SK-N-SH treated with all-trans-retinoic acid at 6 μM for 48 hours (cell line): ENCODE data around the gene ISY1.

Source experiments
- ATAC-seq: fragments of 200-7000 bp; cut with Tn5 transposase; 3 replicates; pipeline ENCODE4 v1.9.1; 2020; ENCODE audit warnings: mild to moderate bottlenecking, moderate library complexity
- ARNTL ChIP-seq: fragments of 450-650 bp; formaldehyde crosslinking; IDR thresholded peaks from 2 replicates; pipeline ENCODE4 v1.5.0; 2020; ENCODE audit warnings: low read depth, mild to moderate bottlenecking, moderate library complexity, borderline replicate concordance
- BACH2 ChIP-seq: fragments of 250-450 bp; sonication (Bioruptor Pico); IDR thresholded peaks from 2 replicates; pipeline ENCODE4 v1.9.0; 2021; ENCODE audit warnings: mild to moderate bottlenecking, borderline replicate concordance
- CSDC2 ChIP-seq: fragments of 250-450 bp; sonication (Bioruptor Pico); IDR thresholded peaks from 2 replicates; pipeline ENCODE4 v1.5.0; 2020; ENCODE audit warnings: mild to moderate bottlenecking, moderate library complexity
- GLIS3 ChIP-seq: fragments of 250-450 bp; sonication (Bioruptor Pico); IDR thresholded peaks from 2 replicates; pipeline ENCODE4 v1.5.0; 2020; ENCODE audit warnings: mild to moderate bottlenecking, moderate library complexity
- ISL1 ChIP-seq: fragments of 250-450 bp; sonication (Bioruptor Pico); IDR thresholded peaks from 2 replicates; pipeline ENCODE4 v2.1.2; 2022; ENCODE audit warnings: mild to moderate bottlenecking, moderate library complexity
- OSR1 ChIP-seq: fragments of 250-450 bp; sonication (Bioruptor Pico); IDR thresholded peaks from 2 replicates; pipeline ENCODE4 v1.8.0; 2022; ENCODE audit warnings: moderate library complexity, mild to moderate bottlenecking, inconsistent platforms
- PATZ1 ChIP-seq: fragments of 250-450 bp; sonication (Bioruptor Pico); IDR thresholded peaks from 2 replicates; pipeline ENCODE4 v1.8.0; 2020; ENCODE audit warnings: mild to moderate bottlenecking, moderate library complexity, borderline replicate concordance
- PPARA ChIP-seq: fragments of 250-450 bp; sonication (Bioruptor Pico); IDR thresholded peaks from 2 replicates; pipeline ENCODE4 v1.5.0; 2020; ENCODE audit warnings: mild to moderate bottlenecking, borderline replicate concordance
- RARB ChIP-seq: fragments of 250-450 bp; sonication (Bioruptor Pico); IDR thresholded peaks from 2 replicates; pipeline ENCODE4 v1.8.0; 2021; ENCODE audit warnings: mild to moderate bottlenecking, moderate library complexity
- SNAI2 ChIP-seq: fragments of 250-450 bp; sonication (Bioruptor Pico); IDR thresholded peaks from 2 replicates; pipeline ENCODE4 v1.5.0; 2020; ENCODE audit warnings: mild to moderate bottlenecking, moderate library complexity
- TCF4 ChIP-seq: fragments of 250-450 bp; sonication (Bioruptor Pico); IDR thresholded peaks from 2 replicates; pipeline ENCODE4 v1.8.0; 2021; ENCODE audit warnings: mild to moderate bottlenecking, moderate library complexity, borderline replicate concordance
- TOX ChIP-seq: fragments of 250-450 bp; sonication (Bioruptor Pico); IDR thresholded peaks from 2 replicates; pipeline ENCODE4 v1.8.0; 2021; ENCODE audit warnings: mild to moderate bottlenecking, moderate library complexity, borderline replicate concordance
- ZC3H10 ChIP-seq: fragments of 250-450 bp; sonication (Bioruptor Pico); IDR thresholded peaks from 2 replicates; pipeline ENCODE4 v1.5.1; 2021; ENCODE audit warnings: mild to moderate bottlenecking, moderate library complexity
- ZFP3 ChIP-seq: fragments of 250-450 bp; sonication (Bioruptor Pico); IDR thresholded peaks from 2 replicates; pipeline ENCODE4 v1.5.0; 2020; ENCODE audit warnings: mild to moderate bottlenecking, moderate library complexity
- ZFP30 ChIP-seq: fragments of 450-650 bp; formaldehyde crosslinking; IDR thresholded peaks from 2 replicates; pipeline ENCODE4 v1.5.0; 2022; ENCODE audit warnings: mild to moderate bottlenecking, moderate library complexity
- ZNF565 ChIP-seq: fragments of 450-650 bp; formaldehyde crosslinking; conservative IDR thresholded peaks from 2 replicates; pipeline ENCODE4 v1.5.0; 2020; ENCODE audit warnings: low read depth, mild to moderate bottlenecking, moderate library complexity
- ZNF70 ChIP-seq: fragments of 450-650 bp; formaldehyde crosslinking; IDR thresholded peaks from 2 replicates; pipeline ENCODE4 v1.5.0; 2020; ENCODE audit warnings: mild to moderate bottlenecking, moderate library complexity
- ZNF8 ChIP-seq: fragments of 450-650 bp; formaldehyde crosslinking; IDR thresholded peaks from 2 replicates; pipeline ENCODE4 v1.5.0; 2020; ENCODE audit warnings: mild to moderate bottlenecking, moderate library complexity
- TF ChIP-seq, protein P1 (sequence below): fragments of 250-450 bp; sonication (Bioruptor Pico); IDR thresholded peaks from 2 replicates; pipeline ENCODE4 v1.5.1; 2021; ENCODE audit warnings: mild to moderate bottlenecking, moderate library complexity
- TF ChIP-seq, protein P2 (sequence below): fragments of 250-450 bp; sonication (Bioruptor Pico); IDR thresholded peaks from 2 replicates; pipeline ENCODE4 v1.5.1; 2020; ENCODE audit warnings: low read depth, mild to moderate bottlenecking, moderate library complexity
- TF ChIP-seq, protein P3 (sequence below): fragments of 250-450 bp; sonication (Bioruptor Pico); IDR thresholded peaks from 2 replicates; pipeline ENCODE4 v1.8.0; 2021; ENCODE audit warnings: low read depth, mild to moderate bottlenecking, moderate library complexity, borderline replicate concordance
- TF ChIP-seq, protein P4 (sequence below): fragments of 250-450 bp; sonication (Bioruptor Pico); IDR thresholded peaks from 2 replicates; pipeline ENCODE4 v1.5.0; 2020; ENCODE audit warnings: mild to moderate bottlenecking, moderate library complexity

Gene ISY1

DNA sequence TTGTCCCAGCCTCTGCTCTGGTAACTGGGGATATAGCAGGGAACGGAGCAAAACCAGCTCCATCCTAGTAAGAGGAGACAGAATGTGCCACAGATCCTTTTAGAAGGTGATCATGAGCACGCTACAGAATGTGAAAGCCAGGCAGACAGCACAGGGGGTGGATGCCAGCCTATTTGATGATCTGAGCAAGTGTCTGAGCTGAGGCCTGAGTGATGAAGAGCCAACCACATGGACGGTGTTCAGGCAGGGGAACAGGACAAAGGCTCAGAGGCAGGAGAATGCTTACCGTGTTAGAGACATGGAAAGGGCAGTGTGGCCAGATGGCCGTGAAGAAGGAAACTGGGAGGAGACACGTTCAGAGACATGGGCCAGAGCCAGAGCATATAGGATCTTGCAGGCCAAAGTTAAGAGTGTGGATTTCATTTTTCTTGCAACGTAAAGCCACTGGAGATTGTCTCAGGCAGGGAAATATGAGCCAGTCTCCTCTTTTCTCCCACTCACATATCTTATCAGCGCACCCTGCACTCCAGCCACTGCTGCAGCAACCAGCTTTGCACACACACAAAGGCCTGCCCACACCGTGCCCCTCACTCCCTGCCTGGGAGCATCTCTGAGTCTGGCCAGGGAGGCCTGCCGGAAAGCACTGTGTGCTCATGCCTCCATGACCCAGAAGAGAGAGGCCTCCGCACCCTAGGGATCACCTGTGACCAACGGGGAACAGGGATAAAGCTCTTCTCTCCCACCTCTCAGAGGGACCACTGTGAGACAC, 59.3 kb downstream of the ISY1 start:
- TF ChIP-seq PPARA (CRISPR knock-in tag), result no peak
- no peak for TF ChIP-seq OSR1 (CRISPR knock-in tag)
- TF ChIP-seq RARB (CRISPR knock-in tag), result no peak
- TF ChIP-seq, protein P1, sequence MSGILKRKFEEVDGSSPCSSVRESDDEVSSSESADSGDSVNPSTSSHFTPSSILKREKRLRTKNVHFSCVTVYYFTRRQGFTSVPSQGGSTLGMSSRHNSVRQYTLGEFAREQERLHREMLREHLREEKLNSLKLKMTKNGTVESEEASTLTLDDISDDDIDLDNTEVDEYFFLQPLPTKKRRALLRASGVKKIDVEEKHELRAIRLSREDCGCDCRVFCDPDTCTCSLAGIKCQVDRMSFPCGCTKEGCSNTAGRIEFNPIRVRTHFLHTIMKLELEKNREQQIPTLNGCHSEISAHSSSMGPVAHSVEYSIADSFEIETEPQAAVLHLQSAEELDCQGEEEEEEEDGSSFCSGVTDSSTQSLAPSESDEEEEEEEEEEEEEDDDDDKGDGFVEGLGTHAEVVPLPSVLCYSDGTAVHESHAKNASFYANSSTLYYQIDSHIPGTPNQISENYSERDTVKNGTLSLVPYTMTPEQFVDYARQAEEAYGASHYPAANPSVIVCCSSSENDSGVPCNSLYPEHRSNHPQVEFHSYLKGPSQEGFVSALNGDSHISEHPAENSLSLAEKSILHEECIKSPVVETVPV (CRISPR knock-in tag), result no peak
- TF ChIP-seq CSDC2, result no peak
- TF ChIP-seq ISL1 (CRISPR knock-in tag), result no peak
- TF ChIP-seq, protein P2, sequence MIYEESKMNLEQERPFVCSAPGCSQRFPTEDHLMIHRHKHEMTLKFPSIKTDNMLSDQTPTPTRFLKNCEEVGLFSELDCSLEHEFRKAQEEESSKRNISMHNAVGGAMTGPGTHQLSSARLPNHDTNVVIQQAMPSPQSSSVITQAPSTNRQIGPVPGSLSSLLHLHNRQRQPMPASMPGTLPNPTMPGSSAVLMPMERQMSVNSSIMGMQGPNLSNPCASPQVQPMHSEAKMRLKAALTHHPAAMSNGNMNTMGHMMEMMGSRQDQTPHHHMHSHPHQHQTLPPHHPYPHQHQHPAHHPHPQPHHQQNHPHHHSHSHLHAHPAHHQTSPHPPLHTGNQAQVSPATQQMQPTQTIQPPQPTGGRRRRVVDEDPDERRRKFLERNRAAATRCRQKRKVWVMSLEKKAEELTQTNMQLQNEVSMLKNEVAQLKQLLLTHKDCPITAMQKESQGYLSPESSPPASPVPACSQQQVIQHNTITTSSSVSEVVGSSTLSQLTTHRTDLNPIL (CRISPR knock-in tag), result no peak
- TF ChIP-seq ZFP3 (CRISPR knock-in tag), result no peak
- no peak for TF ChIP-seq BACH2
- no peak for TF ChIP-seq PATZ1 (CRISPR knock-in tag)
- TF ChIP-seq ZNF8, result no peak
- no peak for TF ChIP-seq ZNF70
- no peak for TF ChIP-seq ZFP30
- TF ChIP-seq ZC3H10 (CRISPR knock-in tag), result no peak
- TF ChIP-seq GLIS3 (CRISPR knock-in tag), result no peak
- no peak for TF ChIP-seq ARNTL (CRISPR knock-in tag)
- no peak for TF ChIP-seq ZNF565
- TF ChIP-seq, protein P3, sequence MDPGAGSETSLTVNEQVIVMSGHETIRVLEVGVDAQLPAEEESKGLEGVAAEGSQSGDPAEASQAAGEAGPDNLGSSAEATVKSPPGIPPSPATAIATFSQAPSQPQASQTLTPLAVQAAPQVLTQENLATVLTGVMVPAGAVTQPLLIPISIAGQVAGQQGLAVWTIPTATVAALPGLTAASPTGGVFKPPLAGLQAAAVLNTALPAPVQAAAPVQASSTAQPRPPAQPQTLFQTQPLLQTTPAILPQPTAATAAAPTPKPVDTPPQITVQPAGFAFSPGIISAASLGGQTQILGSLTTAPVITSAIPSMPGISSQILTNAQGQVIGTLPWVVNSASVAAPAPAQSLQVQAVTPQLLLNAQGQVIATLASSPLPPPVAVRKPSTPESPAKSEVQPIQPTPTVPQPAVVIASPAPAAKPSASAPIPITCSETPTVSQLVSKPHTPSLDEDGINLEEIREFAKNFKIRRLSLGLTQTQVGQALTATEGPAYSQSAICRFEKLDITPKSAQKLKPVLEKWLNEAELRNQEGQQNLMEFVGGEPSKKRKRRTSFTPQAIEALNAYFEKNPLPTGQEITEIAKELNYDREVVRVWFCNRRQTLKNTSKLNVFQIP (CRISPR knock-in tag), result no peak
- TF ChIP-seq TOX (CRISPR knock-in tag), result no peak
- no peak for TF ChIP-seq TCF4 (CRISPR knock-in tag)
- TF ChIP-seq, all 23 proteins: peak for 0
- ATAC-seq, result no peak

- no peak for ATAC-seq
- TF ChIP-seq ZNF565 (no peak), ZNF70 (no peak), ISL1 (CRISPR knock-in tag) (no peak), TOX (CRISPR knock-in tag) (no peak), BACH2 (no peak), ARNTL (CRISPR knock-in tag) (no peak), ZNF8 (no peak), PATZ1 (CRISPR knock-in tag) (no peak), SNAI2 (CRISPR knock-in tag) (no peak), RARB (CRISPR knock-in tag) (no peak), ZC3H10 (CRISPR knock-in tag) (no peak), ZFP30 (no peak)
- TF ChIP-seq, protein P2 (CRISPR knock-in tag), result no peak
- TF ChIP-seq, protein P3 (CRISPR knock-in tag), result no peak
- TF ChIP-seq, protein P4, sequence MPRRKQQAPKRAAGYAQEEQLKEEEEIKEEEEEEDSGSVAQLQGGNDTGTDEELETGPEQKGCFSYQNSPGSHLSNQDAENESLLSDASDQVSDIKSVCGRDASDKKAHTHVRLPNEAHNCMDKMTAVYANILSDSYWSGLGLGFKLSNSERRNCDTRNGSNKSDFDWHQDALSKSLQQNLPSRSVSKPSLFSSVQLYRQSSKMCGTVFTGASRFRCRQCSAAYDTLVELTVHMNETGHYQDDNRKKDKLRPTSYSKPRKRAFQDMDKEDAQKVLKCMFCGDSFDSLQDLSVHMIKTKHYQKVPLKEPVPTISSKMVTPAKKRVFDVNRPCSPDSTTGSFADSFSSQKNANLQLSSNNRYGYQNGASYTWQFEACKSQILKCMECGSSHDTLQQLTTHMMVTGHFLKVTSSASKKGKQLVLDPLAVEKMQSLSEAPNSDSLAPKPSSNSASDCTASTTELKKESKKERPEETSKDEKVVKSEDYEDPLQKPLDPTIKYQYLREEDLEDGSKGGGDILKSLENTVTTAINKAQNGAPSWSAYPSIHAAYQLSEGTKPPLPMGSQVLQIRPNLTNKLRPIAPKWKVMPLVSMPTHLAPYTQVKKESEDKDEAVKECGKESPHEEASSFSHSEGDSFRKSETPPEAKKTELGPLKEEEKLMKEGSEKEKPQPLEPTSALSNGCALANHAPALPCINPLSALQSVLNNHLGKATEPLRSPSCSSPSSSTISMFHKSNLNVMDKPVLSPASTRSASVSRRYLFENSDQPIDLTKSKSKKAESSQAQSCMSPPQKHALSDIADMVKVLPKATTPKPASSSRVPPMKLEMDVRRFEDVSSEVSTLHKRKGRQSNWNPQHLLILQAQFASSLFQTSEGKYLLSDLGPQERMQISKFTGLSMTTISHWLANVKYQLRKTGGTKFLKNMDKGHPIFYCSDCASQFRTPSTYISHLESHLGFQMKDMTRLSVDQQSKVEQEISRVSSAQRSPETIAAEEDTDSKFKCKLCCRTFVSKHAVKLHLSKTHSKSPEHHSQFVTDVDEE (CRISPR knock-in tag), result no peak
- TF ChIP-seq, protein P1 (CRISPR knock-in tag), result no peak
Observed at GRCh38 chr3:129100274-129100673, 60.6 kb downstream of the ISY1 start.
